Stimulated activated naive B cell treated with anti-CD40 and anti-IgM and Interleukin-4, amounts not matched to agents 10 μg/mL and 1 μg/mL and 100 μg/mL, for 72 hours (primary cell): Measurements from ENCODE around the gene OR5A2.
"Not testable (repeated sequence)": the region's sequence is repeated elsewhere in the genome, so short reads cannot be mapped to it uniquely, and the experiment has no call there.

Experiments used
- ATAC-seq, 2 donors: fragments of 150-1000 bp; cut with Tn5 transposase; replicated peaks; 2 replicates each; pipeline ENCODE4 v1.10.0; 2021; ENCODE audit warnings: moderate library complexity in 1 of 2
- DNase-seq: peaks from one replicate; pipeline ENCODE4 v3.0.0; 2021
- H3K27ac Mint-ChIP-seq: one replicate; pipeline ENCODE4 v1.8.0; 2022; ENCODE audit warnings: mild to moderate bottlenecking, mixed read lengths
- H3K27me3 Mint-ChIP-seq, 2 donors: one replicate each; pipeline ENCODE4 v1.8.0; 2022; ENCODE audit warnings: mixed read lengths in 2 of 2
- H3K36me3 Mint-ChIP-seq, 2 donors: one replicate each; pipeline ENCODE4 v1.8.0; 2022; ENCODE audit warnings: mixed read lengths in 2 of 2, mild to moderate bottlenecking in 1 of 2
- H3K4me1 Mint-ChIP-seq, 2 donors: one replicate each; pipeline ENCODE4 v1.8.0; 2022; ENCODE audit warnings: mixed read lengths in 2 of 2, mild to moderate bottlenecking in 1 of 2
- H3K4me3 Mint-ChIP-seq, 2 donors: one replicate each; pipeline ENCODE4 v1.8.0; 2022; ENCODE audit warnings: mild to moderate bottlenecking in 2 of 2, mixed read lengths in 2 of 2, moderate library complexity in 1 of 2
- H3K9me3 Mint-ChIP-seq, 2 donors: one replicate each; pipeline ENCODE4 v1.8.0; 2022; ENCODE audit warnings: mixed read lengths in 2 of 2, mild to moderate bottlenecking in 1 of 2

Gene OR5A2

GRCh38 chr11:59426361-59427067 is at the start of gene OR5A2:
Gene OR5A2, minus strand, starts transcription at chr11:59426413. Its CDS starts 3,460 bp downstream, at chr11:59422953.
- H3K36me3 Mint-ChIP-seq, result no peaks in the 10 kb centered on the region
- H3K4me3 Mint-ChIP-seq, result no peak within 1 kb of the TSS
- no peak within 1 kb of the TSS for H3K27ac Mint-ChIP-seq
- DNase-seq (no peak), ATAC-seq (no peak)
- H3K27me3 Mint-ChIP-seq, result peaks cover 0 to 4% of the 10 kb centered on the region in 2 donors
- H3K4me1 Mint-ChIP-seq, result peaks cover 8% of the 10 kb centered on the region in 2 donors
- H3K9me3 Mint-ChIP-seq, result no peaks in the 10 kb centered on the region

- peaks cover 10 to 12% of the 10 kb centered on the region in 2 donors for H3K4me1 Mint-ChIP-seq
- H3K27me3 Mint-ChIP-seq, result peaks cover 0 to 17% of the 10 kb centered on the region in 2 donors
- H3K9me3 Mint-ChIP-seq, result no peaks in the 10 kb centered on the region
- H3K36me3 Mint-ChIP-seq, result no peaks in the 10 kb centered on the region
- DNase-seq, result no peak
- no peak overlapping the region for H3K4me3 Mint-ChIP-seq
- ATAC-seq, result no peak
- H3K27ac Mint-ChIP-seq, result no peak overlapping the region
These were observed 49.0 kb upstream of the OR5A2 start for GRCh38 chr11:59475176-59475575.

GRCh38 chr11:59473015-59473414 is 46.8 kb upstream of the OR5A2 start, which contains the start of gene OR4D10:
Gene OR4D10, plus strand, starts transcription at chr11:59473315. Its CDS starts 4,115 bp downstream, at chr11:59477430.
- no peak within 1 kb of the TSS for H3K4me3 Mint-ChIP-seq
- H3K27me3 Mint-ChIP-seq, result peaks cover 6 to 25% of the 10 kb centered on the region in 2 donors
- peaks cover 10 to 12% of the 10 kb centered on the region in 2 donors for H3K4me1 Mint-ChIP-seq
- H3K27ac Mint-ChIP-seq, result no peak within 1 kb of the TSS
- no peak for DNase-seq
- no peaks in the 10 kb centered on the region for H3K9me3 Mint-ChIP-seq
- H3K36me3 Mint-ChIP-seq, result no peaks in the 10 kb centered on the region
- ATAC-seq, result no peak

GRCh38 chr11:59463190-59463641 is 37.0 kb upstream of the OR5A2 start:
- Mint-ChIP-seq H3K27ac (no peak overlapping the region), H3K27me3 (peaks cover 17 to 41% of the 10 kb centered on the region in 2 donors), H3K36me3 (no peaks in the 10 kb centered on the region), H3K9me3 (no peaks in the 10 kb centered on the region), H3K4me1 (peaks cover 0 to 6% of the 10 kb centered on the region in 2 donors), H3K4me3 (no peak overlapping the region)
- DNase-seq (no peak), ATAC-seq (no peak)

GRCh38 chr11:59459916-59460315 is 33.7 kb upstream of the OR5A2 start:
- Mint-ChIP-seq H3K9me3 (no peaks in the 10 kb centered on the region), H3K4me3 (no peak overlapping the region), H3K4me1 (peaks cover 0 to 6% of the 10 kb centered on the region in 2 donors), H3K27me3 (peaks cover 22 to 31% of the 10 kb centered on the region in 2 donors), H3K36me3 (no peaks in the 10 kb centered on the region), H3K27ac (no peak overlapping the region)
- ATAC-seq (no peak), DNase-seq (no peak)

- no peak within 1 kb of the TSS for H3K4me3 Mint-ChIP-seq
- no peaks in the 10 kb centered on the region for H3K4me1 Mint-ChIP-seq
- H3K9me3 Mint-ChIP-seq, result peaks cover 0 to 1% of the 10 kb centered on the region in 2 donors
- H3K27ac Mint-ChIP-seq, result no peak within 1 kb of the TSS
- H3K27me3 Mint-ChIP-seq, result peaks cover 10 to 24% of the 10 kb centered on the region in 2 donors
- ATAC-seq (no peak), DNase-seq (no peak)
- H3K36me3 Mint-ChIP-seq, result no peaks in the 10 kb centered on the region
These were observed 30.4 kb upstream of the OR5A2 start, which contains the start of gene OR4D6 for GRCh38 chr11:59456661-59457060. Gene OR4D6, plus strand, starts transcription at chr11:59456961. Its CDS starts 0 bp downstream, at chr11:59456961.

GRCh38 chr11:59448484-59448883 is 22.3 kb upstream of the OR5A2 start:
- H3K4me1 Mint-ChIP-seq, result no peaks in the 10 kb centered on the region
- H3K36me3 Mint-ChIP-seq, result peaks cover 4 to 5% of the 10 kb centered on the region in 2 donors
- no peak overlapping the region for H3K27ac Mint-ChIP-seq
- ATAC-seq (no peak), DNase-seq (no peak)
- H3K27me3 Mint-ChIP-seq, result peaks cover 5% of the 10 kb centered on the region in 2 donors
- H3K9me3 Mint-ChIP-seq, result peaks cover 6 to 9% of the 10 kb centered on the region in 2 donors
- H3K4me3 Mint-ChIP-seq, result no peak overlapping the region

- H3K4me3 Mint-ChIP-seq, H3K27ac Mint-ChIP-seq, H3K9me3 Mint-ChIP-seq, H3K4me1 Mint-ChIP-seq, H3K27me3 Mint-ChIP-seq, H3K36me3 Mint-ChIP-seq, DNase-seq, ATAC-seq: not testable (repeated sequence)
These were observed 19.4 kb upstream of the OR5A2 start for GRCh38 chr11:59445624-59446023.

GRCh38 chr11:59437770-59438169 is 11.6 kb upstream of the OR5A2 start:
- H3K9me3 Mint-ChIP-seq, result no peaks in the 10 kb centered on the region

GRCh38 chr11:59436169-59436568 is 10.0 kb upstream of the OR5A2 start, which contains the start of gene OR5A1:
Gene OR5A1, plus strand, starts transcription at chr11:59436469. Its CDS starts 6,700 bp downstream, at chr11:59443169.
- DNase-seq, result no peak

More at GRCh38 chr11:59437770-59438169, 11.6 kb upstream of the OR5A2 start:
- Mint-ChIP-seq H3K27ac (no peak overlapping the region), H3K36me3 (no peaks in the 10 kb centered on the region), H3K4me1 (no peaks in the 10 kb centered on the region), H3K27me3 (no peaks in the 10 kb centered on the region), H3K4me3 (no peak overlapping the region)
- ATAC-seq, result no peak
- no peak for DNase-seq

GRCh38 chr11:59429924-59430516 is 3.8 kb upstream of the OR5A2 start:
- Mint-ChIP-seq H3K27me3 (peaks cover 5 to 9% of the 10 kb centered on the region in 2 donors), H3K9me3 (no peaks in the 10 kb centered on the region), H3K36me3 (no peaks in the 10 kb centered on the region), H3K27ac (no peak overlapping the region), H3K4me3 (no peak overlapping the region), H3K4me1 (peaks cover 0 to 1% of the 10 kb centered on the region in 2 donors)
- ATAC-seq (peak; percentile 82 to 83), DNase-seq (peak; percentile 57)

More at GRCh38 chr11:59436169-59436568, 10.0 kb upstream of the OR5A2 start, which contains the start of gene OR5A1:
- Mint-ChIP-seq H3K27me3 (peaks cover 5% of the 10 kb centered on the region in 2 donors), H3K4me3 (no peak within 1 kb of the TSS), H3K9me3 (no peaks in the 10 kb centered on the region), H3K4me1 (no peaks in the 10 kb centered on the region), H3K27ac (no peak within 1 kb of the TSS), H3K36me3 (no peaks in the 10 kb centered on the region)
- no peak for ATAC-seq

- peaks cover 3 to 7% of the 10 kb centered on the region in 2 donors for H3K27me3 Mint-ChIP-seq
- H3K27ac Mint-ChIP-seq, result no peak overlapping the region
- peaks cover 7 to 8% of the 10 kb centered on the region in 2 donors for H3K4me1 Mint-ChIP-seq
- no peaks in the 10 kb centered on the region for H3K9me3 Mint-ChIP-seq
- ATAC-seq (no peak), DNase-seq (no peak)
- H3K4me3 Mint-ChIP-seq, result no peak overlapping the region
- H3K36me3 Mint-ChIP-seq, result no peaks in the 10 kb centered on the region
These were observed 812 bp upstream of the OR5A2 start for GRCh38 chr11:59427068-59427382.

- no peak for ATAC-seq
- no peak for DNase-seq
- no peak overlapping the region for H3K27ac Mint-ChIP-seq
- peaks cover 0 to 5% of the 10 kb centered on the region in 2 donors for H3K36me3 Mint-ChIP-seq
- no peak overlapping the region for H3K4me3 Mint-ChIP-seq
- peaks cover 1 to 5% of the 10 kb centered on the region in 2 donors for H3K9me3 Mint-ChIP-seq
- peaks cover 0 to 3% of the 10 kb centered on the region in 2 donors for H3K27me3 Mint-ChIP-seq
- H3K4me1 Mint-ChIP-seq, result peaks cover 8 to 11% of the 10 kb centered on the region in 2 donors
These were observed 1.1 kb downstream of the OR5A2 start for GRCh38 chr11:59425131-59425530.

- H3K9me3 Mint-ChIP-seq, result peaks cover 1 to 5% of the 10 kb centered on the region in 2 donors
- no peak overlapping the region for H3K27ac Mint-ChIP-seq
- H3K4me1 Mint-ChIP-seq, result peaks cover 8 to 10% of the 10 kb centered on the region in 2 donors
- no peak overlapping the region for H3K4me3 Mint-ChIP-seq
- no peaks in the 10 kb centered on the region for H3K27me3 Mint-ChIP-seq
- ATAC-seq (no peak), DNase-seq (no peak)
- peaks cover 0 to 5% of the 10 kb centered on the region in 2 donors for H3K36me3 Mint-ChIP-seq
These were observed 2.4 kb downstream of the OR5A2 start for GRCh38 chr11:59423835-59424234.
